Uterus (tissue), 2 donors: ENCODE data around the gene KIDINS220.

Source experiments
- POLR2A ChIP-seq, 2 donors: fragments of 450-650 bp; IDR thresholded peaks; one replicate each; pipeline ENCODE4 v1.6.1; 2016; ENCODE audit warnings: antibody characterized with exemption in 2 of 2, mild to moderate bottlenecking in 1 of 2, moderate library complexity in 1 of 2
- TF ChIP-seq, protein P1 (sequence below), 4 experiments: fragments of 200-600 bp in 2 of 4; fragments of 450-650 bp in 2 of 4; sonication (generic) in 2 of 4; IDR thresholded peaks; one replicate each; pipeline ENCODE4 v1.5.1; 2016 to 2019; ENCODE audit warnings: antibody characterized with exemption in 4 of 4, mild to moderate bottlenecking in 2 of 4, moderate library complexity in 1 of 4

DNA sequence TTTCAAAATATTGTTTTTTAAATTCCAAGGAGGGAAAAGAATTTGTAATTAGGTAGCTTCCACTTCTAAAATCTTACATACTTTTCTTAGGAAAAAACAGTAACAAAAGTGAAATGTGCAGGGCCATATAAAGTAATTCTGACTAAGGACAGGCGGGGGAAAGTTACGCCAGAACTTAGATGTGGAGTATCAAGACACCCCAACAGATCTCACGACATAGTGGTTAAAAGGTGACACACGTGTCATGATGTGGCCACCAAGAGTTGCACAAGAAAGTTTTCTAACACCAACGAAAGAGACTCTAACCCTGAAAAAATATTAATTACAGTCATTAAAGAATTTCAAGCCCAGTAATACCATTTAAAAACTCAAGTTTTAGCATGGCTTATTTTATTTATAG is 51.0 kb downstream of the KIDINS220 start:
- TF ChIP-seq, protein P1, sequence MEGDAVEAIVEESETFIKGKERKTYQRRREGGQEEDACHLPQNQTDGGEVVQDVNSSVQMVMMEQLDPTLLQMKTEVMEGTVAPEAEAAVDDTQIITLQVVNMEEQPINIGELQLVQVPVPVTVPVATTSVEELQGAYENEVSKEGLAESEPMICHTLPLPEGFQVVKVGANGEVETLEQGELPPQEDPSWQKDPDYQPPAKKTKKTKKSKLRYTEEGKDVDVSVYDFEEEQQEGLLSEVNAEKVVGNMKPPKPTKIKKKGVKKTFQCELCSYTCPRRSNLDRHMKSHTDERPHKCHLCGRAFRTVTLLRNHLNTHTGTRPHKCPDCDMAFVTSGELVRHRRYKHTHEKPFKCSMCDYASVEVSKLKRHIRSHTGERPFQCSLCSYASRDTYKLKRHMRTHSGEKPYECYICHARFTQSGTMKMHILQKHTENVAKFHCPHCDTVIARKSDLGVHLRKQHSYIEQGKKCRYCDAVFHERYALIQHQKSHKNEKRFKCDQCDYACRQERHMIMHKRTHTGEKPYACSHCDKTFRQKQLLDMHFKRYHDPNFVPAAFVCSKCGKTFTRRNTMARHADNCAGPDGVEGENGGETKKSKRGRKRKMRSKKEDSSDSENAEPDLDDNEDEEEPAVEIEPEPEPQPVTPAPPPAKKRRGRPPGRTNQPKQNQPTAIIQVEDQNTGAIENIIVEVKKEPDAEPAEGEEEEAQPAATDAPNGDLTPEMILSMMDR (IDR thresholded peaks at IDR 0.05), result no peak
- no peak for TF ChIP-seq POLR2A (IDR thresholded peaks at IDR 0.05)
